GM18858 (cell line): ENCODE data around the gene FLNC.

Experiments
- ATAC-seq: cut with Tn5 transposase; IDR thresholded peaks from one replicate; pipeline ENCODE4 v1.9.1; 2021; ENCODE audit not compliant: unreplicated experiment

Gene FLNC

DNA sequence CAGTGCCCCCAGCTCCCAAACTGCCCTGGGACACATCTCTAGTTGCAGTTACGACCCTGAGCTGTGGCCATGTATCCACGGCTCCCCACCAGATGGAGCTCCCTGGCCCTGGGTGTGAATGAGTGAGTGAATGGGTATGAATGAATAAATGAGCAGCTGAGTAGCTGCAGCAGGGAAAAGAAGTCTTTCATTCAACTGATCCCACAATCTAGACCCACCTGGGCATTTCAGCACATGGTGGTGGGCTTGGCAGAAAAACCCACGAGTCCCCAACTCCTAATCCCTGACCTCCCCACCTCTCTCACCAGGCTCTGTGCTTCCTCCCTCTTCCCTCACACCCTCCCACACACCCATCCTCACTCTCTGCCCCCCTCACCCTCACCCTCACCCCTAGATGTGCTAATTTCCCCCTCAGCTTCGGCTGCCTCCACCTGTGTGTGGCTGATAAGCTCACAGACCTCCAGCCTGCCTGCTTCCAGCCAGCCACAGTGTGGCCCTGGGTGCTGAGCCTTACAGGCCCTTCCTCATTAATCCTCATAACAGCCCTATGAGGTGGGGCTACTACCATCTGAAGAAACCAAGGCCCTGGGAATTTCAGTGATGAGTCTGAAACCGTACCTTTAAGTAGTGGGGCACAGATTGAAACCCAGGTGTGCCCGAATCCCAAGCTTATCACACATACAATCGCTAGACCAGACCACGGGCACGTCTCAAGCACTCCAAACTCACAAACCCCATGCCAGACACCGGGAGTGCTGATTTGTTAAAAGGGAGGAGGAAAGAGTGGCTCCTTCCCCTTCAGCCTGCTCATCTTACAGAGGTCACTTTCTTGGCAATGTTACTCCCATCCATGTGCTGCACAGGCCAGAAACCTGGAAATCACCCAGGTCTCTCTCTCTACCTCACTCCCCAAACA, 30.2 kb downstream of the FLNC start:
- ATAC-seq = no peak

- no peak for ATAC-seq
These were observed 31.9 kb downstream of the FLNC start for GRCh38 chr7:128861957-128862570.

GRCh38 chr7:128862571-128863432, 32.6 kb downstream of the FLNC start, which contains the start of gene ATP6V1F:
Gene ATP6V1F, plus strand, starts transcription at chr7:128862856. Its CDS starts 49 bp downstream, at chr7:128862905.
- ATAC-seq = peak; percentile 78

GRCh38 chr7:128863433-128863989, 33.3 kb downstream of the FLNC start:
- ATAC-seq = peak; percentile 29

DNA sequence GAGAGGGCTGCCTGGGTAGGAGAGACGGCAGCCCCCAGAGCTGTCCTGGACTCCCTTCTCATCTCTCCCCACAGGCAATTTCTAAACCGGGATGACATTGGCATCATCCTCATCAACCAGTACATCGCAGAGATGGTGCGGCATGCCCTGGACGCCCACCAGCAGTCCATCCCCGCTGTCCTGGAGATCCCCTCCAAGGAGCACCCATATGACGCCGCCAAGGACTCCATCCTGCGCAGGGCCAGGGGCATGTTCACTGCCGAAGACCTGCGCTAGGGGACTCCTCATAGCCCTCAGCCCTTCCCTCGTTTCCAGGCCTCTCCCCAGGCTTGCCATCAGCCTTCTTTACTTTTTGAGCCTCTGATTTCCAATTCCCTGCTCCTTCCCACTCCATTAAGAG, 35.1 kb downstream of the FLNC start:
- ATAC-seq = no peak

GRCh38 chr7:128865996-128866877, 36.0 kb downstream of the FLNC start:
- no peak for ATAC-seq

GRCh38 chr7:128867241-128867640, 37.0 kb downstream of the FLNC start:
- ATAC-seq = no peak

GRCh38 chr7:128867842-128868623, 37.8 kb downstream of the FLNC start:
- no peak for ATAC-seq

DNA sequence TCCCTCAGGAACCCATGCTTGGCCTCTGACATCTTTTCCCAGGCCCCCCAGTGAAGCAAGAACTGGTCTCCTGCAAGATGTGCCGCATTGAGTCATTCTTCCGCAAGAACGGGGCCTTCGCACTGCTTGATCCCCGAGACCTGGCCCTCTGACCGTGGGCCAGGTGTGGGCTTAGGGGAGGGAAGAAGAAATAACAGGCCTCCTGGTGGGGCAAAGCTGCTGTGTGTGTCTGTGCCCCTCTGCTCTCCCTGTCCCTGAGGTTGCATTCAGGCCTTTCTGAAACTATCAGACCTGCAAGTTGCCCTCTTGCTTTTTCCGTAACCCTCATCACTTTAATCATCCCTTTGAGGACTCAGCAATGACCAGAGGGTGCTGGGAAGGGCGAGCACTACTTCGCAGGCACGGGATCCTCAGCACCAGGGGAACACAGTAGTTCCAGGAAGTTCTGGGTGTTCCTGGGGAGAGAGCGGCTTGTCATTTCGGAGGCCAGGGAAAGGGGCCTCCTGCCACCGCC, 38.5 kb downstream of the FLNC start:
- no peak for ATAC-seq

DNA sequence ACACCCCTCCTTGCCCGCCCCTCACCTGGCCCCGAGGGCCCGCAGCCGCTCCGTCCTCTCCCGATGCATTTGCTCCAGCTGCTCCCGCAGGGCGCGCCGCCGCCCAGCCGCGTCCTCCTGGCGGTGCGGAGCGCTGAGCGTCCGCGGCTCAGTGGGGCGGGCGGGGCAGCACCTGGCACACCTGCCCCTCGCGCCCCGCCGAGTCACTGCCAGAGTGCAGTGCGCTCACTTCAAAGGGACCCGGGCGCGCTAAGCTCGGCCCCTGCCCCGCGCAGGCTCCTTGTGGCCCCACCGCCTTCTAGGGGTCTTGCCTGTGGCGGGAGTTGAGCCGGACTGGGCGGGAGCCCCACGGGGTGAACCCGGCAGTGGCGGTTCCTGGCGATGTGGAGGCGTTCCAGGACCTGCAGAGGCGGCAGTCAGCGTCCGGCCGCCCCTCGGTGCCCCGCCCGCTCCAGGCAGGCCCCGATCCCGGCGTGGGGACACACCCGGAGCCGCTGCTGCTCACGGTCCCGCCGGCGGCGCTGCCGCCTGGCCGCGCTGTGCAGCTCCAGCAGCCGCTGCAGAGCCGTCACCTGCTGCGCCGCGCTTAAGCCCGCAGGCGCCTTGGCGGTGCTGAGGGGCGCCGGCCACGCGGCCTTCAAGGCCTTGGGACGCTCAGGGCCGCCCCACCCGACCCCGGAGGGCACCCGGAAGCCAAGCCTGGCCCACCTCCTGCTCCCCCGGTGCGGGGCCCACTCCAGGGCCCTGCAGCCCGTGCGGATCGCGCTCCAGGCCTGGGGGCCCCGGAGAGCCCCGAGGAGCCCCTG, 39.1 kb downstream of the FLNC start:
- peak; percentile 45 for ATAC-seq

DNA sequence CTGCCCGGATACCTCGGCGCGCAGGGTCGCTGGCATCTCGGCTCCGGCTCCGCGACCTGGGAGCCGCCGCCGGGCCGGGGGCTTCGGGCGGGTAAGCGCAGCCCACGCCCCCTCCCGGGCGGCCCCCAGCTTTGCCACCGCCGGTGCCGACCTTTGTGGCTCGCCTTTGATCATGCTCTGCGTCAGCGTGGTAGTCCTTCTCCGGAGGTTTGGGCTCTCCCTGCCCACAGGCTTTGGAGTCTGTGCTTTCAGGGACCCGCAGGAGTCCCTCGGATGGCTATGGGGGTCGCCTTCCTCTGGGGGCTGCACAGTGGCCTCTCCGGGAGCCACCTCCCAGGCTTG, 39.7 kb downstream of the FLNC start:
- peak; percentile 22 for ATAC-seq

- ATAC-seq = no peak
These were observed 40.8 kb downstream of the FLNC start for GRCh38 chr7:128871050-128871449.

DNA sequence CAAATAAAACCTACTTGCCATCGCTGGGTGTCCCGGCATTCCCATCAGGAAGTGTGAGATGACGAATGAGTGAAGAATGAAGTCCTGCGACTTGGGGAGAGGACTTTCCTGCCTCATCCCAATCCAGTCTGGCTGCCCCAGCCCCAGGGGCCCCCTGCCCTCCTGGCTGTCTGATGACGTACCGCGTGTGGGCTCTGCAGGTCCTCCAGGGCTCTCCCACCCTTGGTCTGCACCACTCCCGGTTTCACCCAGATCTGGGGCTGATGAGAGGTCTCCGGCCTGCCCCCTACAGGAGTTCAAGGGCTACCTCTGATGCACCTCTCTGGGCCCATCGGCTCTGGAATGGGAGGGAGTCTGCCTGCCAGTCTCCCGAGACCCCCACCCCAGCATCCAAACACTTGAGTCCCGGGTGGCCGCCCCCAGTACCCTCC, 42.2 kb downstream of the FLNC start:
- no peak for ATAC-seq

GRCh38 chr7:128873234-128873633, 43.0 kb downstream of the FLNC start:
- ATAC-seq = no peak

DNA sequence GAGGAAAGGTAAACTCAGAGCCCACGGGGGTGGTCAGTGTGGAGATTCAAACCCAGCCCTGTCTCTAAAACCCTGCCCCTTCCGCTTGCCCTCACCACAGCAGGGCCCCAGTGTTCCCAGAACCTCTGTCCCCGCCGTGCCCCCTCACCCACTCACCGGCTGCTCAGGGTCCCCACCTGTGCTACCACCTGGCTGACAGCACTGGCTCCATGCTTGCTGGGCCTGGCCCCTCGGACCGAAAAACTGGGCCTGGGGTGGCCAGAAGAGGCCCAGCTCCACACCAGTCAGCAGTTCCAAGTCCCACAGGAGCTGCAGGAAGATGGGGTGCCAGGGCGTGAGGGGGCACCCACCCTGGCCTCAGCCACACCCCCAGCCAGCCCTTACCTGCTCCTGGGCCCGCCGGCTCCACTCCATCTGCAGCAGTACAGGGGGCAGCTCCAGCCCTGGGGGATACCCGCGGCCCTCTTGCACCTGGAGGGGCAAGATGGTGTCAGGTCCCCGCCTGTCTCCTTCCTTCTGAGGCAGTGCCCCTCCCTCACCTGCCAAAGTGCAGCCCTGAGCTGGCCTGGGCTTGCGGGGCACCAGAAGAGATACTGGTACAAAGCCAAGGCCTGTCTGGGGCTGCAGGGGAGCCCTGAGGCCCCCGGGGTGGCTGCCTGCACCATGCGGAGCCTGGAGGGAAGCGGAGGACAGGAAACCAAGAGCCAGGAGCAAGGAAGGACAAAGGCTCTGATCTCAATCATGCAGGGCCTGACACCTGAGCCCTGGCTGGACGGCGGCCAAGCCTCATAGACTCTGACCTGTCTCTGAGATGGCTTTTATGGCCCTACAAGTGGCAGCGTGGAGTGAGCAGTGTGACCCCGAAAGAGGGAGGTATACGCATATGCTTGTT, 44.2 kb downstream of the FLNC start:
- no peak for ATAC-seq

DNA sequence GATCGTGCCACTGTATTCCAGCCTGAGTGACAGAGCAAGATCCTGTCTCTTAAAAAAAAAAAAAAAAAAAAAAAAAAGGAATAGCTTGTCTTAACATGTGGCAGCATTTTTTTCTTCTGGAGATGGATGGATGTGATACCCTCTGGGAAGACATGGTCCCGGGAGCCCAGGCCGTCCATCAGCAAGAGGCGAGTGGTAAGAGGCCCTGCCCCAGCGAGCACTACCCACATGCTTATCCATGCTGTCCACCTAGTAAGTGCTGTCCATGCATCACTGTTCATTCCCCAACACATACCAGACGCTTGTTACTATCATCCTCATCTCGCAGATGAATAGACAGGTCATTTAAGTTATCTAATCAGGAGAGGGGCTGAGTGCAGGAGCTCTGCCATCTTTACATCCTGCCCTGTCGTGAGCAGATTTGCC, 45.3 kb downstream of the FLNC start:
- ATAC-seq = no peak

- no peak for ATAC-seq
These were observed 45.9 kb downstream of the FLNC start for GRCh38 chr7:128876127-128876526.
